GM12878 (cell line): ENCODE data around the gene FOXL1. TPM values are rescaled to one million over a fixed set of nuclear protein-coding genes. Genes with fewer than 3 reads are reported as not detected.

Experiments
- ATAC-seq: fragments of 200-7000 bp; cut with Tn5 transposase; 3 replicates; pipeline ENCODE4 v1.9.1; 2020; ENCODE audit warnings: mild to moderate bottlenecking, moderate library complexity
- BruUV-seq: library from RNA; stranded (reverse); fragments of 400-500 nt; replicated peaks from 2 replicates; lab custom pipeline; 2021; lab: Mats Ljungman, UMichigan
- CTCF ChIA-PET: fragments of 300-600 bp; sonication (Branson Sonifier 250); formaldehyde crosslinking; extraction: SDS; loops from one replicate; lab custom pipeline; 2021; ENCODE audit warnings: inconsistent platforms; lab: Yijun Ruan, JAX
- POLR2A ChIA-PET: fragments of 350-600 bp; formaldehyde crosslinking; extraction: SDS; loops from one replicate; lab custom pipeline; 2021; ENCODE audit warnings: inconsistent platforms; lab: Charles Lee
- RAD21 ChIA-PET: fragments of 300-600 bp; sonication (Branson Sonifier 250); formaldehyde crosslinking; loops from one replicate; lab custom pipeline; 2023; ENCODE audit warnings: antibody characterized with exemption; ENCODE audit not compliant: unreplicated experiment; lab: Charles Lee
- SMC1A ChIA-PET: fragments of 300-600 bp; sonication (Branson Sonifier 250); formaldehyde crosslinking; loops from one replicate; lab custom pipeline; 2023; ENCODE audit not compliant: unreplicated experiment, uncharacterized antibody; lab: Charles Lee
- DNase-seq: peaks from one replicate; pipeline ENCODE4 v3.0.0-alpha.2; 2011; ENCODE audit warnings: low read depth, low spot score
- FAIRE-seq: peaks from 3 replicates; lab custom pipeline; 2011; peaks lifted over from hg19 to GRCh38; lab: Jason Lieb, UNC
- H2AFZ ChIP-seq: 2 replicates; pipeline ENCODE4 v1.6.0; 2011; ENCODE audit warnings: low read depth, low read length, control low read depth; ENCODE audit not compliant: control insufficient read depth
- H3K27ac ChIP-seq: 2 replicates; pipeline ENCODE4 v1.5.1; 2011; ENCODE audit warnings: control low read depth; ENCODE audit not compliant: control insufficient read depth, insufficient read depth
- H3K27me3 ChIP-seq, 2 experiments: replicated peaks in 1 of 2; 2 replicates each; pipeline versions ENCODE4 v1.6.0 to v1.6.1; 2011; ENCODE audit warnings: low read length in 1 of 2; ENCODE audit not compliant: control insufficient read depth in 2 of 2, insufficient read depth in 2 of 2
- H3K36me3 ChIP-seq, 2 experiments: 2 replicates each; pipeline ENCODE4 v1.5.1; 2011; ENCODE audit warnings: low read length in 1 of 2; ENCODE audit not compliant: control insufficient read depth in 2 of 2, insufficient read depth in 2 of 2
- H3K4me1 ChIP-seq: 2 replicates; pipeline ENCODE4 v1.6.1; 2011; ENCODE audit warnings: mild to moderate bottlenecking, low read length, moderate library complexity, mixed read lengths; ENCODE audit not compliant: control insufficient read depth, insufficient read depth
- H3K4me2 ChIP-seq: 2 replicates; pipeline ENCODE4 v1.6.0; 2011; ENCODE audit warnings: control low read depth; ENCODE audit not compliant: control insufficient read depth, insufficient read depth
- H3K4me3 ChIP-seq: fragments of 200-600 bp; sonication (generic); 2 replicates; pipeline ENCODE4 v1.5.1; 2016
- H3K79me2 ChIP-seq: 2 replicates; pipeline ENCODE4 v1.6.0; 2011; ENCODE audit warnings: low read length; ENCODE audit not compliant: control insufficient read depth, insufficient read depth
- H3K9ac ChIP-seq: 2 replicates; pipeline ENCODE4 v1.8.0; 2011; ENCODE audit warnings: low read length, control low read depth, mixed read lengths; ENCODE audit not compliant: control insufficient read depth, insufficient read depth
- H3K9me3 ChIP-seq: replicated peaks from 3 replicates; pipeline ENCODE4 v1.5.1; 2011; ENCODE audit warnings: mild to moderate bottlenecking, low read length; ENCODE audit not compliant: control insufficient read depth, insufficient read depth
- H4K20me1 ChIP-seq: 2 replicates; pipeline ENCODE4 v1.6.0; 2011; ENCODE audit not compliant: control insufficient read depth, insufficient read depth
- BRCA1 ChIP-seq: IDR thresholded peaks from 2 replicates; pipeline ENCODE4 v1.6.1; 2011; ENCODE audit warnings: low read depth, low read length, improper control_type of control experiment
- GATAD2B ChIP-seq: fragments of 450-650 bp; conservative IDR thresholded peaks from 2 replicates; pipeline ENCODE4 v1.6.1; 2017; ENCODE audit warnings: low read depth, mild to moderate bottlenecking, moderate library complexity
- JUNB ChIP-seq: IDR thresholded peaks from 2 replicates; pipeline ENCODE4 v1.6.1; 2016; ENCODE audit warnings: antibody characterized with exemption, mild to moderate bottlenecking
- NFYA ChIP-seq: IDR thresholded peaks from 2 replicates; pipeline ENCODE4 v1.6.1; 2011; ENCODE audit warnings: low read depth, mild to moderate bottlenecking, low read length, improper control_type of control experiment, borderline replicate concordance
- NR2F1 ChIP-seq: fragments of 450-650 bp; conservative IDR thresholded peaks from 2 replicates; pipeline ENCODE4 v1.6.1; 2017; ENCODE audit warnings: mild to moderate bottlenecking
- PAX8 ChIP-seq: fragments of 450-650 bp; IDR thresholded peaks from 2 replicates; pipeline ENCODE4 v1.6.1; 2017; ENCODE audit warnings: mild to moderate bottlenecking, moderate library complexity
- POU2F2 ChIP-seq: IDR thresholded peaks from 3 replicates; pipeline ENCODE4 v1.6.1; 2011; ENCODE audit warnings: low read depth, mild to moderate bottlenecking, low read length, borderline replicate concordance
- RELA ChIP-seq: fragments of 450-650 bp; IDR thresholded peaks from 2 replicates; pipeline ENCODE4 v1.8.0; 2014; ENCODE audit warnings: borderline replicate concordance; ENCODE audit not compliant: partially characterized antibody
- WGBS: methylation state at CpG from one replicate; pipeline ENCODE4 v1.1.6; 2016; ENCODE audit warnings: low lambda C conversion rate; ENCODE audit not compliant: insufficient replicate concordance, insufficient coverage; ENCODE audit errors: missing lambda C conversion rate; 5-methylcytosine and 5-hydroxymethylcytosine counted together
- in situ Hi-C: fragments of 300-500 bp; cut with MboI; formaldehyde crosslinking; loops from 9 replicates; pipeline ENCODE4 v1.14.3; 2018; ENCODE audit warnings: mixed read lengths
- intact Hi-C: fragments of 100-400 bp; cut with micrococcal nuclease; formaldehyde crosslinking; loops from one replicate; pipeline ENCODE4 v1.14.2; 2022; ENCODE audit not compliant: unreplicated experiment
- polyA plus RNA-seq, 11 experiments: library from polyadenylated mRNA; depleted of rRNA in 4 of 11; unstranded in 6 of 11; stranded (reverse) in 5 of 11; fragments of >200 nt; fragmentation: Nextera tagmentation in 4 of 11; fragmentation: Illumina TruSeq in 1 of 11; extraction: Ambion mirVana in 4 of 11; extraction: Trizol in 1 of 11; gene quantifications; 1 replicate in 1 of 11; 2 replicates in 10 of 11; pipeline versions ENCODE4 v1.2.1 to v1.2.3, GENCODE V29; 2011 to 2016; ENCODE audit warnings: inconsistent platforms in 2 of 11, missing spikeins in 2 of 11, low read depth in 1 of 11
- total RNA-seq, 4 experiments: library from RNA; depleted of rRNA in 3 of 4; stranded (reverse); fragments of >200 nt in 3 of 4; fragmentation: Illumina TruSeq in 1 of 4; extraction: Trizol in 1 of 4; gene quantifications; 2 replicates each; pipeline versions ENCODE4 v1.2.1 to v1.2.3, GENCODE V29; 2013 to 2021
- TF ChIP-seq, protein P1 (sequence below): fragments of 450-650 bp; IDR thresholded peaks from 2 replicates; pipeline ENCODE4 v1.6.1; 2017; ENCODE audit warnings: mild to moderate bottlenecking, moderate library complexity
- TF ChIP-seq, protein P2 (sequence below): IDR thresholded peaks from 2 replicates; pipeline ENCODE4 v1.6.1; 2012; ENCODE audit warnings: low read depth, low read length, improper control_type of control experiment
- TF ChIP-seq, protein P3 (sequence below): fragments of 450-650 bp; formaldehyde crosslinking; IDR thresholded peaks from 2 replicates; pipeline ENCODE4 v1.4.0; 2020; ENCODE audit warnings: mild to moderate bottlenecking, moderate library complexity
- TF ChIP-seq, protein P4 (sequence below): IDR thresholded peaks from 2 replicates; pipeline ENCODE4 v1.6.1; 2012; ENCODE audit warnings: low read depth, low read length, improper control_type of control experiment

FOXL1 gene
- total and polyA plus RNA-seq, 10 of the 15 experiments (the other 5 are each of a cell fraction or from before 2014, with no cell fraction given), result 0.05 TPM; not detected in 9

DNA sequence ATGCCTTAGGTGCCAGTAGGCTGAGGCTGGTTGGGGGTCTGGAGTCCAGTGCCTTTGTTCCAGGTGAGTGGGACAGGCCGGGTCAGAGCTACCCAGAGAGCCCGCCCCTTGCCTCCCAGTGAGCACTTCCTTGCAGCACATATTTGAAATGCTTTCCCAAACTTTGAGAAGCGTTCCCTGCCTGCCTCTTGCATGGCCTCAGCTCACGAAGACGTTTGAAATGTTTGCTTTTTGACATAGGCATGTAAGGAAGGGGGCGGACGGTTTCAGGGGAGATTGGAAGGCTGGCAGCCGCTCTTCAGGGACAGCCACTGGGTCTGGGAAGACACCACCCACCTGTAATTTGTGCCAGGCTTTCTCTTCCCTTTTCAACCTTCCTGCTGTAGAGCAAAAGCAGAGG, 5.1 kb upstream of the FOXL1 start:
- in situ Hi-C loops (no loop called here), intact Hi-C loops (no loop called here)
- H4K20me1 ChIP-seq, result no peaks in the 10 kb centered on the region
- ChIA-PET SMC1A (no interaction called here), CTCF (no interaction called here), POLR2A (no interaction called here), RAD21 (no interaction called here)
- WGBS, result 11% methylated on average over 8 of the region's 8 CpGs
- H3K27me3 ChIP-seq, result peaks cover 2 to 13% of the 10 kb centered on the region in 2 experiments; a peak in 3 of 4 replicates
- H3K4me3 ChIP-seq, result no peak overlapping the region
- BruUV-seq, result no TSS peak
- no peak overlapping the region for H2AFZ ChIP-seq
- no peak overlapping the region for H3K9ac ChIP-seq
- DNase-seq, result no peak
- H3K9me3 ChIP-seq, result no peaks in the 10 kb centered on the region
- H3K27ac ChIP-seq, result no peak overlapping the region
- no peaks in the 10 kb centered on the region for H3K36me3 ChIP-seq
- H3K79me2 ChIP-seq, result no peaks in the 10 kb centered on the region
- no peaks in the 10 kb centered on the region for H3K4me1 ChIP-seq
- no peak for ATAC-seq
- no peak overlapping the region for H3K4me2 ChIP-seq
- TF ChIP-seq GATAD2B, result no peak
- TF ChIP-seq JUNB, result no peak
- no peak for TF ChIP-seq BRCA1
- TF ChIP-seq, protein P1, sequence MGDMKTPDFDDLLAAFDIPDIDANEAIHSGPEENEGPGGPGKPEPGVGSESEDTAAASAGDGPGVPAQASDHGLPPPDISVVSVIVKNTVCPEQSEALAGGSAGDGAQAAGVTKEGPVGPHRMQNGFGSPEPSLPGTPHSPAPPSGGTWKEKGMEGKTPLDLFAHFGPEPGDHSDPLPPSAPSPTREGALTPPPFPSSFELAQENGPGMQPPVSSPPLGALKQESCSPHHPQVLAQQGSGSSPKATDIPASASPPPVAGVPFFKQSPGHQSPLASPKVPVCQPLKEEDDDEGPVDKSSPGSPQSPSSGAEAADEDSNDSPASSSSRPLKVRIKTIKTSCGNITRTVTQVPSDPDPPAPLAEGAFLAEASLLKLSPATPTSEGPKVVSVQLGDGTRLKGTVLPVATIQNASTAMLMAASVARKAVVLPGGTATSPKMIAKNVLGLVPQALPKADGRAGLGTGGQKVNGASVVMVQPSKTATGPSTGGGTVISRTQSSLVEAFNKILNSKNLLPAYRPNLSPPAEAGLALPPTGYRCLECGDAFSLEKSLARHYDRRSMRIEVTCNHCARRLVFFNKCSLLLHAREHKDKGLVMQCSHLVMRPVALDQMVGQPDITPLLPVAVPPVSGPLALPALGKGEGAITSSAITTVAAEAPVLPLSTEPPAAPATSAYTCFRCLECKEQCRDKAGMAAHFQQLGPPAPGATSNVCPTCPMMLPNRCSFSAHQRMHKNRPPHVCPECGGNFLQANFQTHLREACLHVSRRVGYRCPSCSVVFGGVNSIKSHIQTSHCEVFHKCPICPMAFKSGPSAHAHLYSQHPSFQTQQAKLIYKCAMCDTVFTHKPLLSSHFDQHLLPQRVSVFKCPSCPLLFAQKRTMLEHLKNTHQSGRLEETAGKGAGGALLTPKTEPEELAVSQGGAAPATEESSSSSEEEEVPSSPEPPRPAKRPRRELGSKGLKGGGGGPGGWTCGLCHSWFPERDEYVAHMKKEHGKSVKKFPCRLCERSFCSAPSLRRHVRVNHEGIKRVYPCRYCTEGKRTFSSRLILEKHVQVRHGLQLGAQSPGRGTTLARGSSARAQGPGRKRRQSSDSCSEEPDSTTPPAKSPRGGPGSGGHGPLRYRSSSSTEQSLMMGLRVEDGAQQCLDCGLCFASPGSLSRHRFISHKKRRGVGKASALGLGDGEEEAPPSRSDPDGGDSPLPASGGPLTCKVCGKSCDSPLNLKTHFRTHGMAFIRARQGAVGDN, result no peak
- TF ChIP-seq NFYA, result no peak
- no peak for TF ChIP-seq NR2F1
- TF ChIP-seq, protein P2, sequence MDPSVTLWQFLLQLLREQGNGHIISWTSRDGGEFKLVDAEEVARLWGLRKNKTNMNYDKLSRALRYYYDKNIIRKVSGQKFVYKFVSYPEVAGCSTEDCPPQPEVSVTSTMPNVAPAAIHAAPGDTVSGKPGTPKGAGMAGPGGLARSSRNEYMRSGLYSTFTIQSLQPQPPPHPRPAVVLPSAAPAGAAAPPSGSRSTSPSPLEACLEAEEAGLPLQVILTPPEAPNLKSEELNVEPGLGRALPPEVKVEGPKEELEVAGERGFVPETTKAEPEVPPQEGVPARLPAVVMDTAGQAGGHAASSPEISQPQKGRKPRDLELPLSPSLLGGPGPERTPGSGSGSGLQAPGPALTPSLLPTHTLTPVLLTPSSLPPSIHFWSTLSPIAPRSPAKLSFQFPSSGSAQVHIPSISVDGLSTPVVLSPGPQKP, result no peak
- TF ChIP-seq, protein P3, sequence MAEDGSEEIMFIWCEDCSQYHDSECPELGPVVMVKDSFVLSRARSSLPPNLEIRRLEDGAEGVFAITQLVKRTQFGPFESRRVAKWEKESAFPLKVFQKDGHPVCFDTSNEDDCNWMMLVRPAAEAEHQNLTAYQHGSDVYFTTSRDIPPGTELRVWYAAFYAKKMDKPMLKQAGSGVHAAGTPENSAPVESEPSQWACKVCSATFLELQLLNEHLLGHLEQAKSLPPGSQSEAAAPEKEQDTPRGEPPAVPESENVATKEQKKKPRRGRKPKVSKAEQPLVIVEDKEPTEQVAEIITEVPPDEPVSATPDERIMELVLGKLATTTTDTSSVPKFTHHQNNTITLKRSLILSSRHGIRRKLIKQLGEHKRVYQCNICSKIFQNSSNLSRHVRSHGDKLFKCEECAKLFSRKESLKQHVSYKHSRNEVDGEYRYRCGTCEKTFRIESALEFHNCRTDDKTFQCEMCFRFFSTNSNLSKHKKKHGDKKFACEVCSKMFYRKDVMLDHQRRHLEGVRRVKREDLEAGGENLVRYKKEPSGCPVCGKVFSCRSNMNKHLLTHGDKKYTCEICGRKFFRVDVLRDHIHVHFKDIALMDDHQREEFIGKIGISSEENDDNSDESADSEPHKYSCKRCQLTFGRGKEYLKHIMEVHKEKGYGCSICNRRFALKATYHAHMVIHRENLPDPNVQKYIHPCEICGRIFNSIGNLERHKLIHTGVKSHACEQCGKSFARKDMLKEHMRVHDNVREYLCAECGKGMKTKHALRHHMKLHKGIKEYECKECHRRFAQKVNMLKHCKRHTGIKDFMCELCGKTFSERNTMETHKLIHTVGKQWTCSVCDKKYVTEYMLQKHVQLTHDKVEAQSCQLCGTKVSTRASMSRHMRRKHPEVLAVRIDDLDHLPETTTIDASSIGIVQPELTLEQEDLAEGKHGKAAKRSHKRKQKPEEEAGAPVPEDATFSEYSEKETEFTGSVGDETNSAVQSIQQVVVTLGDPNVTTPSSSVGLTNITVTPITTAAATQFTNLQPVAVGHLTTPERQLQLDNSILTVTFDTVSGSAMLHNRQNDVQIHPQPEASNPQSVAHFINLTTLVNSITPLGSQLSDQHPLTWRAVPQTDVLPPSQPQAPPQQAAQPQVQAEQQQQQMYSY (CRISPR knock-in tag), result no peak
- no peak for TF ChIP-seq POU2F2
- TF ChIP-seq, protein P4, sequence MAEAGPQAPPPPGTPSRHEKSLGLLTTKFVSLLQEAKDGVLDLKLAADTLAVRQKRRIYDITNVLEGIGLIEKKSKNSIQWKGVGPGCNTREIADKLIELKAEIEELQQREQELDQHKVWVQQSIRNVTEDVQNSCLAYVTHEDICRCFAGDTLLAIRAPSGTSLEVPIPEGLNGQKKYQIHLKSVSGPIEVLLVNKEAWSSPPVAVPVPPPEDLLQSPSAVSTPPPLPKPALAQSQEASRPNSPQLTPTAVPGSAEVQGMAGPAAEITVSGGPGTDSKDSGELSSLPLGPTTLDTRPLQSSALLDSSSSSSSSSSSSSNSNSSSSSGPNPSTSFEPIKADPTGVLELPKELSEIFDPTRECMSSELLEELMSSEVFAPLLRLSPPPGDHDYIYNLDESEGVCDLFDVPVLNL, result no peak
- no peak for TF ChIP-seq PAX8
- TF ChIP-seq RELA, result no peak
- no peak for FAIRE-seq
